K562 (cell line): ENCODE measurements around the gene C7orf57.

Experiments used
- MTA2 ChIP-seq: fragments of 450-650 bp; IDR thresholded peaks from 2 replicates; pipeline ENCODE4 v1.6.1; 2016; ENCODE audit warnings: low read depth
- PHF20 ChIP-seq: fragments of 450-650 bp; IDR thresholded peaks from 2 replicates; pipeline ENCODE4 v1.6.1; 2018; ENCODE audit not compliant: partially characterized antibody
- TF ChIP-seq, protein P1 (sequence below): fragments of 450-650 bp; formaldehyde crosslinking; IDR thresholded peaks from 2 replicates; pipeline ENCODE4 v1.4.0; 2022; ENCODE audit warnings: missing genetic modification characterization

DNA sequence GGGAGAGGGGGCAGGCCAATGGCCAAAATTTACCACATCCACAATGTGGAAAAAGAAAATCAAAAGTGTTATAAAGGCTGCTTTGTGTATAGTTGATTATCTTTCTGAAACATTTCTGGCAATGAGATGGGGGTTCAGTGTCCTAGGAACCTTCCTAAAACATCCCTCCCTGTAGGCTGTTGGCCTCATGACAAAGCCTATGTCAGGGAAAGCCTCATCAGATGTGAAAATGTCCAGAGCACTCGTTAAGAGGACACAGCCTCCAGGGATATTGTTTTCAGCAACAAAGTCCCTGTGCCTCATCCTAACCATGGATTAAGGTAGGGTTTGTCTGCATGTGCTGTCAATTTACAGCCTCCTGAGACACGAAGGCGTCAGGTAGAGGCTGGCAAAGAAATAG, 23.4 kb upstream of the C7orf57 start:
- TF ChIP-seq MTA2 (no peak), PHF20 (no peak)
- TF ChIP-seq, protein P1, sequence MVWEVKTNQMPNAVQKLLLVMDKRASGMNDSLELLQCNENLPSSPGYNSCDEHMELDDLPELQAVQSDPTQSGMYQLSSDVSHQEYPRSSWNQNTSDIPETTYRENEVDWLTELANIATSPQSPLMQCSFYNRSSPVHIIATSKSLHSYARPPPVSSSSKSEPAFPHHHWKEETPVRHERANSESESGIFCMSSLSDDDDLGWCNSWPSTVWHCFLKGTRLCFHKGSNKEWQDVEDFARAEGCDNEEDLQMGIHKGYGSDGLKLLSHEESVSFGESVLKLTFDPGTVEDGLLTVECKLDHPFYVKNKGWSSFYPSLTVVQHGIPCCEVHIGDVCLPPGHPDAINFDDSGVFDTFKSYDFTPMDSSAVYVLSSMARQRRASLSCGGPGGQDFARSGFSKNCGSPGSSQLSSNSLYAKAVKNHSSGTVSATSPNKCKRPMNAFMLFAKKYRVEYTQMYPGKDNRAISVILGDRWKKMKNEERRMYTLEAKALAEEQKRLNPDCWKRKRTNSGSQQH: no peak
